BE2C (cell line): ENCODE measurements around the gene SLC28A2.

Source experiments
- DNase-seq: peaks from one replicate; pipeline ENCODE4 v3.0.0-alpha.2; 2020
- H3K27me3 ChIP-seq: fragments of 250-450 bp; sonication (Bioruptor Pico); 2 replicates; pipeline ENCODE4 v1.5.1; 2020; ENCODE audit warnings: mild to moderate bottlenecking
- H3K36me3 ChIP-seq: fragments of 250-450 bp; sonication (Bioruptor Pico); 2 replicates; pipeline ENCODE4 v1.5.1; 2020; ENCODE audit warnings: mild to moderate bottlenecking
- H3K4me1 ChIP-seq: fragments of 250-450 bp; sonication (Bioruptor Pico); 2 replicates; pipeline ENCODE4 v1.5.1; 2020
- H3K4me3 ChIP-seq: 2 replicates; pipeline ENCODE4 v1.5.1; 2011; ENCODE audit warnings: low read depth, low read length
- H3K9me3 ChIP-seq: fragments of 250-450 bp; sonication (Bioruptor Pico); 2 replicates; pipeline ENCODE4 v1.5.1; 2020
- TF ChIP-seq, protein P1 (sequence below): IDR thresholded peaks from 2 replicates; pipeline ENCODE4 v1.5.1; 2012; ENCODE audit warnings: mild to moderate bottlenecking, low read depth, low read length

The SLC28A2 gene

DNA sequence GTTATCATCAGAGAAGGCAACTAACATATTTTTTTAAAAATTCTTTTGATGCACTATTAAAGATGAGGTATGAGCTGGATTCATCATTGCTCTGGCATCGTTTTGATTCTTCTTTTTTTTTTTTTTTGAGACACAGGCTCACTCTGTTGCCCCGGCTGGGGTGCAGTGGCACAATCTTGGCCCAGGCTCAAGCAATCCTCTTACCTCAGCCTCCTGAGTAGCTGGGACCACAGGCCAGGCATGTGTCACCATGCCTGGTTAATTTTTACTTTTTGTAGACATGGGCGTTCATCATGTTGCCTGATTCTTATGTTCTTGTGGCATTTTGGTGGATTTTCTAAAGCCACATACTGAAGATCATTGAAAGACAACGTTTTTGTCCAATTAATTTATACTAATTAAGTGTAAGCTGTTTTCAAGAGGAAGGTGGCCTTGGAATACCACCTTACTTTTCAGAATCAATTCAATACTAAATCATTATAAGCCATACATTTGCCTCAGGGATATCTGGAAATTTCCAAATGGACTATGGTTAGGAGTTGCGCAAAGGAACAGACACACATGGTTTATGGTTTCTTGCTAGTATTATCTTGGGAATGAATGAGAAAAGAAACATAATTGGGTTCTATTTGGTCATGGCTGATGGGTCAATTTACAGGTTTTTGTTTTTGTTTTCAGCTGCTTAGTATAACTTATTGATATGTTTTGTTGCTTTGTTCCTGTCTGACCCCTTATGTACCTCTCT is 22.8 kb downstream of the SLC28A2 start:
- Histone ChIP-seq H3K36me3 (no peaks in the 10 kb centered on the region), H3K4me1 (no peaks in the 10 kb centered on the region), H3K27me3 (no peaks in the 10 kb centered on the region), H3K4me3 (no peak overlapping the region), H3K9me3 (no peaks in the 10 kb centered on the region)
- no peak for DNase-seq
- TF ChIP-seq, protein P1, sequence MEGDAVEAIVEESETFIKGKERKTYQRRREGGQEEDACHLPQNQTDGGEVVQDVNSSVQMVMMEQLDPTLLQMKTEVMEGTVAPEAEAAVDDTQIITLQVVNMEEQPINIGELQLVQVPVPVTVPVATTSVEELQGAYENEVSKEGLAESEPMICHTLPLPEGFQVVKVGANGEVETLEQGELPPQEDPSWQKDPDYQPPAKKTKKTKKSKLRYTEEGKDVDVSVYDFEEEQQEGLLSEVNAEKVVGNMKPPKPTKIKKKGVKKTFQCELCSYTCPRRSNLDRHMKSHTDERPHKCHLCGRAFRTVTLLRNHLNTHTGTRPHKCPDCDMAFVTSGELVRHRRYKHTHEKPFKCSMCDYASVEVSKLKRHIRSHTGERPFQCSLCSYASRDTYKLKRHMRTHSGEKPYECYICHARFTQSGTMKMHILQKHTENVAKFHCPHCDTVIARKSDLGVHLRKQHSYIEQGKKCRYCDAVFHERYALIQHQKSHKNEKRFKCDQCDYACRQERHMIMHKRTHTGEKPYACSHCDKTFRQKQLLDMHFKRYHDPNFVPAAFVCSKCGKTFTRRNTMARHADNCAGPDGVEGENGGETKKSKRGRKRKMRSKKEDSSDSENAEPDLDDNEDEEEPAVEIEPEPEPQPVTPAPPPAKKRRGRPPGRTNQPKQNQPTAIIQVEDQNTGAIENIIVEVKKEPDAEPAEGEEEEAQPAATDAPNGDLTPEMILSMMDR: no peak

DNA sequence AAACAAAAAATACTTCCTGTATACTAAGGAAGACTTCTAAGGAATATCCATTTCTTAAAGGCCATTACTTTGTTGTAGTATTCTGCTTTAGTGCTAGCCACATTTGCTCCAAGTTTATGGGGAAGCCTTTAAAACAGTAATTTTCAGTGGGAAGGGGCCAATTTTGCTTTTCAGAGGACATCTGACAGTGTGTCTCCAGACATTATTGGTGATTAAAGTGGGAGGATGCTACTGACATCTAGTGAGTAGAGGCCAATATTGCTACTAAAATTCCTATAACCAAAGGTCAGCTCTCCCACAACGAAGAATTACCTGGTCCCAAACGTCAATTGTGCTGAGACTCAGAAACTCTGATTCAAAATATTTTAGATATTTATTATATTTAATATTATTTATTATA is 24.8 kb downstream of the SLC28A2 start:
- Histone ChIP-seq H3K27me3 (no peaks in the 10 kb centered on the region), H3K9me3 (no peaks in the 10 kb centered on the region), H3K4me3 (no peak overlapping the region), H3K36me3 (no peaks in the 10 kb centered on the region), H3K4me1 (no peaks in the 10 kb centered on the region)
- TF ChIP-seq, protein P1: peak; percentile 65
- DNase-seq: no peak

DNA sequence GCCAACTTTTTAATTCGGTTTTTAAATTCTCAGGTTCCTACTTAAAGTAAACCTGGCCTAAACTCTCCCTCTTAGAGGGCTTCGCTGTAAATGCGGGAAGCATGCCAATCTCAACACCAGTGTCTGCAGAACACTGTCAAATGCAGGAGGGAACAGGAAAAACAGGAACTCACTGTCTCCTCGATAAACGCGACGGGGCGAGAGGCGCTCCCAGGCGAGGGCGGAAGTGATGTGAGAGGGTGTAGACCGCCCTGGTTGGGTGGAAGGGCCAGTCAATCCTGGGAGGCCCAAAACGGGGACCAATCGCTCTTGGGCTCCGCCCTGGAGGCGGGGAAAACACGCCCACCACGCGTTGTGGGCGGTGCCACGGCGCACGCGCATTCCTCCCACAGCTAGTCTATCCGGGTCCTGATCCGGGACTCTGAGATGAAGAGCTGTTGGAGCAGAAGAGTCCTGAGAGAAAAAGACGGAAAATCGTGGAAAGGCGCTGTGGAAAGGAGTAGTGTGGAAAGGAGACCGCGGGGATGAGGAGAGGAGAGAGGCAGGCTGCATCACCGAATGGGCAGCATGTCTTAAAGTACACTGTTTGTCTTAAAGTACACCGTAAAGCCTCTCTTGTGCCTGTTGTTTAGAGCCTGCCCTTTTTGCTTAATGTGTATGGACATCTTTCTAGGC is 27.1 kb downstream of the SLC28A2 start:
- Histone ChIP-seq H3K4me1 (no peaks in the 10 kb centered on the region), H3K27me3 (peaks cover under 1% of the 10 kb centered on the region; the same call in 1 of the 2 replicates), H3K36me3 (no peaks in the 10 kb centered on the region), H3K9me3 (no peaks in the 10 kb centered on the region), H3K4me3 (peak overlapping the region; percentile 74)
- TF ChIP-seq, protein P1: no peak
- DNase-seq: peak; percentile 98

DNA sequence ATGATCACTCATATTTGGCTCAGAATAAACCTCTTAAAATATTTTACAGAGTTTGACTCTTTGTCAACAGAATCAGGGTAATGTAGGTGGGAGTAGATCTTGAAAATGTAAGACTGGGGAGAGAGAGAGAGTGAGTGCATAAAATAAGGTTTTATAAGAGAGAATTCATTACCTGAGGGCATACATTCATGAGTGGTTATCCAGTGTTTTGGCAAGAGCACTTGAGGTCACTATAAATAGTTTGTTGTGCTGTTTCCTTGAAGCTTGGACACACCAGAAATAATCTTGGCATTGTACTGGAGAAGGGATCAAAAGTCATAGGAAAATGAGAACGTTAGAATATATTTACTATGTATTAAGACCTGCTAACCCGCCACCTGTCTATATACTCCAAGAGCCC is 33.4 kb downstream of the SLC28A2 start:
- no peaks in the 10 kb centered on the region for H3K4me1 ChIP-seq
- H3K9me3 ChIP-seq: no peaks in the 10 kb centered on the region
- H3K27me3 ChIP-seq: peaks cover 4% of the 10 kb centered on the region; the same call in 1 of the 2 replicates
- no peak overlapping the region for H3K4me3 ChIP-seq
- TF ChIP-seq, protein P1: no peak
- no peaks in the 10 kb centered on the region for H3K36me3 ChIP-seq
- no peak for DNase-seq

DNA sequence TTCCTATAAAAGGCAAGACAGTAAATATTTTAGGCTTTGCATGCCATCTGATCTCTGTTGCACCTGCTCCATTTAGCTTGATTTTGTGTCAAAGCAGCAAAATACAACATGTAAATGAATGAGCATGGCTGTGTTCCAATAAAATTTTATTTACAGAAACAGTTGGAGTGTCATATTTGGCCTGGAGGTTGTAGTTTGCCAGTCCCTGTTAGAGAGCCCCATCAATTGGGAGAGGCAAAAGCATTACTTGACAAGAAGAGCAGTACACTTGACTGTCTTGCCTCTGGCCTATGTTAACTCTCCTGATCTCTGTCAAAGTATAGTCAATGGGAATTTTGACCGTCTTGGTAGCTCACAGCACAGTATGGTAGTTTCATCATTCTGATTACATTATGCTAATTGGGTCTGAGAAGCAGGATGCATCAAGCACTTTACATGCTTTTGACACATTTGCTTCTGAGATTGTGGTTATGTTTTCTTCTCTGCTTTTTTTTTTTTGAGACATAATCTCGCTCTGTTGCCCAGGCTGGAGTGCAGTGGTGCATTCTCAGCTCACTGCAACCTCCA is 35.4 kb downstream of the SLC28A2 start:
- Histone ChIP-seq H3K4me1 (no peaks in the 10 kb centered on the region), H3K9me3 (no peaks in the 10 kb centered on the region), H3K36me3 (no peaks in the 10 kb centered on the region), H3K4me3 (no peak overlapping the region), H3K27me3 (peaks cover 4% of the 10 kb centered on the region; the same call in 1 of the 2 replicates)
- DNase-seq: no peak
- TF ChIP-seq, protein P1: no peak
